ENCODE results near the gene DDX51.
"Not testable (repeated sequence)": the region's sequence is repeated elsewhere in the genome, so short reads cannot be mapped to it uniquely, and the experiment has no call there.

Gene DDX51

GRCh38 chr12:132152953-132153352 is 8.8 kb upstream of the DDX51 start:
- DNase-seq: no peak

- no peak for DNase-seq
Measured at GRCh38 chr12:132152411-132152821, 8.3 kb upstream of the DDX51 start.

DNA sequence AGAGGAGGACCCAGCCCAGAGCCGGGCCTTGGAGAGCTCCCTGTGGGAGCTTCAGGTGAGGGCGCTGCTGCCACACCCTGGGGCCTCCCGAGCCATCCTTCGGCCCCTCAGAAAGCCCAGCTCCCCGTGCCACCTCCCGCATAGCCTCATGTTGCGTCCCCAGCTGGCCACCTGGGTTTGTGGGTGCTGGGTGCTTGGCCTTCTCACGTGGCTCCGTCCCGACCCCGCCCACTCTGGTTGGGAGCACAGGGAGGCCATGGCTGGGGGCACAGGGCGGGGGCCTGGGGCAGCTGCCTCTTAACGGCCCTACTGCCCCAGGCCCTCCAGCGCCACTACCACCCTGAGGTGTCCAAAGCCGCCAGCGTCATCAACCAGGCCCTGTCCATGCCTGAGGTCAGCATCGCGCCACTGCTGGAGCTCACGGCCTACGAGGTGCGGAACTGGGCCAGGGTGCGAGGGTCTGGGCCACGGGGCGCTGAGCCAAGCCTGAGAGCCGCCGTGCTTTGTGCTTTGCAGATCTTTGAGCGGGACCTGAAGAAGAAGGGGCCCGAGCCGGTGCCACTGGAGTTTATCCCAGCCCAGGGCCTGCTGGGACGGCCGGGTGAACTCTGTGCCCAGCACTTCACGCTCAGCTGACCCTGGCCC is 7.8 kb upstream of the DDX51 start:
- DNase-seq: no peak

GRCh38 chr12:132151145-132151765 is 7.1 kb upstream of the DDX51 start:
- DNase-seq: no peak

GRCh38 chr12:132150780-132151144 is 6.6 kb upstream of the DDX51 start:
- DNase-seq: no peak

- not testable (repeated sequence) for DNase-seq
Measured at GRCh38 chr12:132149526-132149925, 5.4 kb upstream of the DDX51 start.

GRCh38 chr12:132148368-132149045 is 4.4 kb upstream of the DDX51 start:
- DNase-seq: no peak

DNA sequence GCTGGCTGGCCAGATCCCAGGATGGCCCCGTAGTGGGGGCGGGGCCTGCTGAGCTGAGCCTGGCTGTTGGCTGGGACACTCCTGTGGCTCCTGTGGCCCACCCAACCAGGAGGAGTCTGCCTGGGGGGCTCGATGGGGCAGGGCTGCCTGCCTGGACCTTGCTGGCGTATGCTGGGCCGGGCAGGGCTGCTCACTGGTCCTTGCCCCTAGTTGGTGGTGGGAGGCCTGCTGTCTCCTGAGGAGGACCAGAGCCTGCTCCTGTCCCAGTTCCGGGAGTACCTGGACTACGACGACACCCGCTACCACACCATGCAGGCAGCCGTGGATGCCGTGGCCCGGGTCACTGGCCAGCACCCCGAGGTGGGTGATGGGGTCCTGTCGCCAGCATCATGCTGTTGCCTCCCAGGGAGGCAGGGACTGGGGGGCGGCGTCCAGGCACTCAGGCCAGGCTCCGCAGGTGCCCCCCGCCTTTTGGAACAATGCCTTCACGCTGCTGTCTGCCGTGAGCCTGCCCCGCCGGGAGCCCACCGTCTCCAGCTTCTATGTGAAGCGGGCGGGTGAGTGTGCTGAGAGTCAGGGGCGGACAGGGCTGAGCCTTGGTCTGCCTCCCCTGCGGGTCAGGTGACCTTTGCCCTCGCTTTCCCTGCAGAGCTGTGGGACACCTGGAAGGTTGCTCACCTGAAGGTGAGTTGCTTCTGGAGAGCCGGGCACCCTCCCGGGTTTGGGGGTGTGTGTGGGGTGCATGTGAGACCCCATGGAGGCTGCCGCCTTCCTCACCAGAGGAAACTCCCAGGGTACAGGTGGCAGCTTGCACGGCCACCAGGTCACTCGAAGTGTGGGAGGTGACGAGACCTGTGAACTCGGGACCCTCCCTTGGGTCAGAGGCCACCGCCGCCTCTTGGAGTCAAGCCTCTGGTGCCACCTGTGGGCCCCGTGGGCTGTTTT is 3.6 kb upstream of the DDX51 start:
- no peak for DNase-seq

GRCh38 chr12:132146772-132147422 is 2.8 kb upstream of the DDX51 start:
- DNase-seq: no peak

DNA sequence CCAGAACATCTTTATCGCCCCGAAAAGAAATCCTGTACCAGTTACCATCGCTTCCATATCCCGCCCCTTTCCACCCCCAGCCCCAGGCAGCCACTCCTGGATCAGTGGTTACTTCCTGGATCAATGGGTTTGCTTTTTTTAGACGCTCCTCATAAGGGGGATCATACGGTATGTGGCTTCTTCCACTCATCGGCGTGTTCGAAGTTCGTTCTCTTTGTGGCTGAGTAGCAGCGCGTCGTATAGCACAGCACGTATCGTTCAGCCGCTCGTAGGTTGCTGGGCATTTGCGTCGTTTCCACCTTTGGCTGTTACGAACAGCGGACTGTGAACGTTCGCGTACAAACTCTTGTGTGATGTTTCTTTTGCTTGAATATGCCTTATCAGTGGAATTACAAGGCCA is 2.0 kb upstream of the DDX51 start:
- no peak for DNase-seq

- no peak for DNase-seq
Measured at GRCh38 chr12:132145334-132145733, 1.2 kb upstream of the DDX51 start.

DNA sequence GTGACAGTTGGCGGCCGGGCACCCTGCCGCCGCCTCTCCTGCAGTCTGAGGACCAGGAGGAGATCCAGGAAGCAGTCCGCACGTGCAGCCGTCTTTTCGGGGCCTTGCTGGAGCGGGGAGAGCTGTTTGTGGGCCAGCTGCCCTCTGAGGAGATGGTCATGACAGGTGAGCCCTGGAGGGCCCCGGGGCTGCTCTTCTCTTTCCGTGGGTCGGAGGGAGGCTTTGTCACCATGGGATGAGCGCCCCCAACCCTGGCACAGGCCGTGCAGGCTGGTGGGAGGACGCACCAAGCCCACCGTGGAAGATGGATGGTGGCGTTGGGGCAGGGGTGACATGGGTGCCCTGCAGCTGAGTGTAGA is 670 bp upstream of the DDX51 start:
- DNase-seq: no peak

DNA sequence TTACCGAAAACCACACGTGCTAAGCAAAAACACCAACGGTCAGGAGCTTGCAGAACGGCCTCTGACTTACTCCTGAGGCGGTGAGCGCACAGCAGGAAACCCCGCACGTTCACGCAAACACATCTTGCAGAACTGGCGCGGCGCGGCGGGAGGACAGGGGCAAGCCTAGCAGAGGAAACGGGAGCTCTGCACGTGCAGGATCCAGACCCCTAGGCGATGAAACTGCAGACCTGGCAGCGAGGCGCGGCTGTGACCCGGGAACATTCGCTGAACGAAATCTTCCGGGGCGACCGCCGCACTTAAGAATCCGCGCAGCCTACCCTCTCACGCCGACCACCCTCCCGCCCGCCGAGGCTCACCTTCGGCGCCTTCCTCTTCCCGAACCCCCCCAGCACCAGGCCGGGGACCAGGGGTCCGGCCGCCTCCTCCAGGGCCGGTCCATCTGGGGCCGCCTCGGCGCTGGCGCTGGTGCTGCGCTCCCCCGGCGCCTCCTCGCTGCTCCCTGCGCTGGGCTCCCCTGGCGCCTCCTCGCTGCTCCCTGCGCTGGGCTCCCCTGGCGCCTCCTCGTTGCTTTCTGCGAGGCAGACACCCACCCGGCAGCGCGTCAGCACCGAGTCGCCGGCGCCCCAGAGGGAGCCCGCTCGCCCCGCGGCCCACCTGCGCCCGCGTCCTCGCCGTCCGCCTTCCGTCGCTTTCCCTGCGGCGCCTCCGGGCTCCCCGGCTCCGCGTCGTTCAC is 615 bp downstream of the DDX51 start:
- DNase-seq: no peak

DNA sequence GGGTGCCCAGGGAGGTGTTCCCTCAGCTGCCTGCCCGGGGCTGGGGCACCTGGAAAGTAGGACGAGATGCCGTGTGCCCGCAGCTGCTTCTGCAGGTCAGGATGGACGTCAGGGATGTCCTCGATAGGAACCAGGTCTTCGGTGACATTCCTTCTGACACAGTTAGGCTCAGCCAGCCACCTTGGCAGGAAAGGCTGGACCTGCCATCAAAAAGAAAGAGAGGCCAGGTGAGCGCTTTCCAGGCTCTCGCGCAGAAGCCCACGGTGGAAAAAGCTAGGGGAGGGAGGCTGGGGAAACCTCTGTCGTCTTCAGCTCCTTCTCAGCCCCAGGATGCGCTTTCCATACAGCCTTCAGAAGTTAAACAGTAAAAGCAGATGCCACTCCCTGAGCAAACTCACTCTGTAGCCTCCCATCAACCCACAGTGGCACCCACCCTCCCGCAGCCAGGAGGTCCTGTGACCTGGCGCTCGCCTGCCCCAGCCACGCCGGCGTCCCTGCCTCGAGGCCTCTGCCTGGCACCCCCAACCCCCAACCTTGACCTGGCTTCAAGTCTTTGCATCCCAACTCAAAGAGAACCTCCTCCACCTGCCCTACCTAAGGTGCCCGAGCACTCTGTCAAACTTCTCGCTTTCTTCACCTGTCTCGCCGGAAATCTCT is 1.3 kb downstream of the DDX51 start:
- DNase-seq: no peak

DNA sequence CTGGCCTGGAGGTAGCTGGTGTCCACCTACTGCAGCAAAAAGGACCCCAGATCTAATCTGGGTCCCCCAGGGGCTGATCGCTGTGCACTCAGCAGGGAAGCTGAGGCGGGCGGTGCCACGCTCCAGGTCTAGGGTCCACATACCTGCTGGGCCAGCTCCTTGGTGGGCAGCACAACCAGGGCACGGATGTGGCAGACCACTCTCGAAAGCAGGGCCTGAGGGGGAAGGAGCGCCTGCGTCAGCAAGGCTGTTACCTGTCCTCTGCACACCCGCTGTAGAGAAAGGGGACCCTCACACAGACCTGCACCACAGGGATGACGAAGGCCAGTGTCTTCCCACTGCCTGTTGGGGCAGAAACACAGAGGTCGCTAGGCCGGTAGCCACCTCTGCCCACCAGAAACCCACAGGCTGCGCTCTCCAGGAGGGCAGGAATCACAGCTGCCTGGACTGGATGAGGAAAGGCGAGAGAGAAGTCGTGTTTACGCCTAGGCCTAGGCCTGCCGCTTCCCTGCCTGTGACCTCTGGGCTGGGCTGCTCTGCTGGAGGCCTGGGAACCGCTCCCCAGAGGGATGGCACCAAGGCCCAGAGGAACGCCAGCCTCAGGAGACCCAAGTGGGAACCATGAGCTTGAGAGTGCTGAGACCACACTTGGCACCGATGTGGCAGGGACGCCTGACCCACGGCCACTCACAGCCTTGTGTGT is 2.0 kb downstream of the DDX51 start:
- DNase-seq: no peak

DNA sequence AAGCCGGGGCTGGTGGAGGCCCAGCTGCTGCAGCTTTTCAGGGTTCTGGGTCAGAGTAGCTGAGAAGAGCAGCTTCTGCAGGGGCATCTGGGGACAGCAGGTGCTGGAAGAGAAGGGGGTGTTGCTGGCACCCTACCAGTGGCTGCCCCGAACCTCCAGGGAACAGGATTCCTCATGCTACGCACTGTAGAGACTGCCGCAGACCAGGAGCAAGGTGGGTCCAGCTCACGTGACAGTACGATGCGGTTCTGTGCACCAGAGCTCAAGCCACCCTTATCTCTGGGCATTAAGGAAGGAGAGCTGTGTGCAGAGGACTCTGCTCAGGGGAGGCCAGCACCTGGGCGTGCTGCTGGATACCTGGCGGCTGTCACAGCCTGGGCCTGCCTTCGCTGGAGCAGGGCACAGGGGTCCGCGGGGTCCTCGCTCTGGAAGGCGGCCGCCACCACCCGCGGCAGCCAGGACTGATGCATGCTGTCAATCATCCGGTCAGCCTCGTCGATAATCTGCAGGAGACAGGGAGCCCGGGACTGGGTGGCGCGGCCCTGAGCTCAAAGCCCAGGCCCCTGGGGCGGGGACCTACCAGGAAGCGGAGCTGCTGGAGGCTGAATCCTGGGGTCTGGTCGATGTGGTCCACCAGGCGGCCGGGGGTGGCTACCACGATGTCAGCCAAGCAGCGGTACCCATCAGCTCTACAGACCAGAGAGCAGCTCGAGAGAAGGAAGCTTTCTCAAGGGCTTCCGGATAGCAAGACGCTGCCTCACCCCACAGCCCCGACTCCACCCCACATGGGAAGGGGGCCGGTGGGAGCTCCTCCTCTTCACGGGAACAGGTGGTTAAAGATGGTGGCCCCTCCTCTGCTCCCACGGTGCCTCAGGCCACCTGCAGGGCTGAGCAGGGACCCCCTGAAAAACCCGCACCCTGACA is 2.9 kb downstream of the DDX51 start:
- DNase-seq: no peak

GRCh38 chr12:132140501-132140900 is 3.6 kb downstream of the DDX51 start:
- DNase-seq: no peak

DNA sequence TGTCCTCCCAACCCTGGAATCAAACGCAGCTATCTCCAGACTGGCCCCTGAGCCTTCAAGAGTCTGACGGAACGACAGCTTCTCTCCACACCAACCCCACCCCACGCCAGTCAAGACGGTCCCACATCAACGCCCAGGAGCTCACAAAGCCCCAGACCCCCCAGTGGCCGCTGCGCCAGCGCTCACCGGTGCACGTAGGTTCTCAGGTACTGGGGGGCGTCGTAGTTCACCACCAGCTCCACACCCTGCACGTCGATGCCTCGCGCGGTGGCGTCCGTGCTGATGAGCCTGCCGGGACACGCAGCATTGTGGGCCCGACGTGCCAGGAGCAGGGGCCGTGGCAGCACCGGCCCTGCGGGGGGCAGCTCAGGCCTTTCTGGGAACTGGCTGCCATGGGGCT is 4.2 kb downstream of the DDX51 start:
- no peak for DNase-seq

DNA sequence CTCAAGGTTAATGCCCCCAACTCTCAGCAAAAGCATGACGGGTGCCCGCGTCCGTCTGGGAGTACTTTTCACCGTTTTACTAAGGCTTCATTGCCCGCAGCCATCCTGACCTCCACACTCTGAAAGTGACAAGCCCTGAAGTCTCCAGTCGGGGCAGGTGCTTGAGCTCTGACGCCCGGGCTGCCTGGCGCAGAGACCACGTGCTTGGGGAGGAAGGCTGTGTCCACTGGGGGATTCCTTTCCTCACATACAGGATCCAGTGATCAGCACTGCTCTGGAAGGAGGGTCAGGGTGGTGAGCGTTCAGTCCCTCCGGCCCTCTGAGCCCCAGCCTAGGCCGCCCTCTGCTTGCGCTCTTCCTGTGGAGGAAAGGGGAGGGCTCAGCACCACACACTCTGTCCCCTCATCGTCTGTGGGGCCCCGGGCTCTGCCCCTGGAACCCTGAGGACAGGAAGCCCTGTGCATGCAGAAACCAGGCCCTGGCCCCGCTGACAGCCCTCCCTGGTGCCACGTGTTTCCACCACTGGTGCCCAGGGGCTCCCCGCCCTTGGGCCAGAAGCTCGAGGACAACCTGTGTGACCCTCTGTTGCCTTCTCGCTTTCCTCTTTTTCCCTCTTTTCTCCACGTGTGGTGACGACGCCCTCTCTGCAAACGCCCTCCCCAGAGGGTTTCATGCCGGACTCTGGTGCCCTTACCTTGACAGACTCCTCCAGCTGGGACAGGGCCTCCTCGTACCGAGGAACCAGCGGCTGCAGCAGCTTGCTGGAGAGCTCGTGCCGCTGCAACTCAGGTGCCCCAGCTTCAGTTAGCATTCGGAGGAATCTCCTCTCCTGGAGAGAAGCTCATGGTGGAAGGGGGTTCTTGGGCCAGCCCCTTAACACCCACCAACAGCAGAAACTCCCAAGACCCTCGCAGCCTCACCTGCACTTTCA is 4.9 kb downstream of the DDX51 start:
- no peak for DNase-seq

Measured in midbrain (tissue), 1 donor.